ENCODE results near the gene SKP1. TPM values are rescaled to one million over a fixed set of nuclear protein-coding genes. Genes with fewer than 3 reads are reported as not detected.
A peak's percentile ranks its signal among the peaks of the same experiment; 100 is the strongest.

Gene SKP1
- total and polyA plus RNA-seq, 9 of the 15 experiments (the other 6 are each of a cell fraction or from before 2014, with no cell fraction given) = 301 to 2,109 (median 639) TPM

- TF ChIP-seq TFE3 (CRISPR knock-in tag; IDR thresholded peaks at IDR 0.05) (no peak), FOXK2 (conservative IDR thresholded peaks at IDR 0.05 in 1 of 2, IDR thresholded peaks at IDR 0.05 in 1 of 2; ENCODE audit: low read depth in 2 of 2) (no peak), MEIS2 (IDR thresholded peaks at IDR 0.05; ENCODE audit: partially characterized antibody) (no peak), CREB3 (tag; conservative IDR thresholded peaks at IDR 0.05; ENCODE audit: low read depth) (no peak), ZNF133 (CRISPR knock-in tag; IDR thresholded peaks at IDR 0.05) (no peak), HNRNPK (IDR thresholded peaks at IDR 0.05; ENCODE audit: low read depth, low read length, poor library complexity, severe bottlenecking) (no peak), RERE (CRISPR knock-in tag; IDR thresholded peaks at IDR 0.05; ENCODE audit: borderline replicate concordance) (no peak; the same call in none of the 2 replicates), LCOR (CRISPR knock-in tag; IDR thresholded peaks at IDR 0.05) (peak; percentile 88), DDX20 (tag; IDR thresholded peaks at IDR 0.05; ENCODE audit: low read depth) (no peak), TBP (optimal IDR thresholded peaks at IDR 0.05; ENCODE audit: low read depth, low read length) (peak; percentile 98), RBM34 (IDR thresholded peaks at IDR 0.05; ENCODE audit: borderline replicate concordance, insufficient read depth, low read length) (no peak), FOS (IDR thresholded peaks at IDR 0.05; ENCODE audit: extremely low read depth, insufficient read length) (no peak), HNRNPL (IDR thresholded peaks at IDR 0.05; ENCODE audit: low read depth, low read length) (no peak; the same call in 1 of the 2 replicates), MCM7 (IDR thresholded peaks at IDR 0.05) (no peak)
- TF ChIP-seq, protein P1, sequence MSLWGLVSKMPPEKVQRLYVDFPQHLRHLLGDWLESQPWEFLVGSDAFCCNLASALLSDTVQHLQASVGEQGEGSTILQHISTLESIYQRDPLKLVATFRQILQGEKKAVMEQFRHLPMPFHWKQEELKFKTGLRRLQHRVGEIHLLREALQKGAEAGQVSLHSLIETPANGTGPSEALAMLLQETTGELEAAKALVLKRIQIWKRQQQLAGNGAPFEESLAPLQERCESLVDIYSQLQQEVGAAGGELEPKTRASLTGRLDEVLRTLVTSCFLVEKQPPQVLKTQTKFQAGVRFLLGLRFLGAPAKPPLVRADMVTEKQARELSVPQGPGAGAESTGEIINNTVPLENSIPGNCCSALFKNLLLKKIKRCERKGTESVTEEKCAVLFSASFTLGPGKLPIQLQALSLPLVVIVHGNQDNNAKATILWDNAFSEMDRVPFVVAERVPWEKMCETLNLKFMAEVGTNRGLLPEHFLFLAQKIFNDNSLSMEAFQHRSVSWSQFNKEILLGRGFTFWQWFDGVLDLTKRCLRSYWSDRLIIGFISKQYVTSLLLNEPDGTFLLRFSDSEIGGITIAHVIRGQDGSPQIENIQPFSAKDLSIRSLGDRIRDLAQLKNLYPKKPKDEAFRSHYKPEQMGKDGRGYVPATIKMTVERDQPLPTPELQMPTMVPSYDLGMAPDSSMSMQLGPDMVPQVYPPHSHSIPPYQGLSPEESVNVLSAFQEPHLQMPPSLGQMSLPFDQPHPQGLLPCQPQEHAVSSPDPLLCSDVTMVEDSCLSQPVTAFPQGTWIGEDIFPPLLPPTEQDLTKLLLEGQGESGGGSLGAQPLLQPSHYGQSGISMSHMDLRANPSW (CRISPR knock-in tag; IDR thresholded peaks at IDR 0.05) = peak; percentile 75; the same call in 1 of the 2 replicates
These were observed at the start of gene SKP1 (continued) for GRCh38 chr5:134176511-134177368.

All from K562 (cell line).